GM18907 (cell line): ENCODE results near the gene UCN3.
"Not testable (repeated sequence)": the region's sequence is repeated elsewhere in the genome, so short reads cannot be mapped to it uniquely, and the experiment has no call there.

Experiments used
- ATAC-seq: cut with Tn5 transposase; IDR thresholded peaks from one replicate; pipeline ENCODE4 v1.9.1; 2021; ENCODE audit warnings: mild to moderate bottlenecking, moderate library complexity; ENCODE audit not compliant: unreplicated experiment

UCN3 gene

GRCh38 chr10:5365928-5366327 lies 1.2 kb downstream of the UCN3 start:
- no peak for ATAC-seq

GRCh38 chr10:5369362-5370158 lies 4.8 kb downstream of the UCN3 start:
- no peak for ATAC-seq

GRCh38 chr10:5370493-5371352 lies 6.0 kb downstream of the UCN3 start:
- no peak for ATAC-seq

- no peak for ATAC-seq
Measured at GRCh38 chr10:5373307-5373706, 8.5 kb downstream of the UCN3 start.

GRCh38 chr10:5373891-5374611 lies 9.3 kb downstream of the UCN3 start:
- ATAC-seq, result no peak

GRCh38 chr10:5376450-5376849 lies 11.7 kb downstream of the UCN3 start:
- no peak for ATAC-seq

GRCh38 chr10:5379202-5379601 lies 14.4 kb downstream of the UCN3 start:
- not testable (repeated sequence) for ATAC-seq

GRCh38 chr10:5380395-5380794 lies 15.6 kb downstream of the UCN3 start:
- not testable (repeated sequence) for ATAC-seq

- no peak for ATAC-seq
Measured at GRCh38 chr10:5381187-5381586, 16.4 kb downstream of the UCN3 start.

GRCh38 chr10:5385224-5385623 lies 20.5 kb downstream of the UCN3 start:
- no peak for ATAC-seq

GRCh38 chr10:5387169-5387568 lies 22.4 kb downstream of the UCN3 start:
- ATAC-seq, result no peak

GRCh38 chr10:5390607-5391205 lies 25.9 kb downstream of the UCN3 start:
- ATAC-seq, result no peak

GRCh38 chr10:5391790-5392189 lies 27.0 kb downstream of the UCN3 start:
- ATAC-seq, result no peak

GRCh38 chr10:5393529-5393928 lies 28.8 kb downstream of the UCN3 start:
- ATAC-seq, result no peak

- no peak for ATAC-seq
Measured at GRCh38 chr10:5395168-5395567, 30.4 kb downstream of the UCN3 start.

GRCh38 chr10:5396556-5397300 lies 32.0 kb downstream of the UCN3 start:
- ATAC-seq, result no peak

GRCh38 chr10:5399332-5399731 lies 34.6 kb downstream of the UCN3 start:
- no peak for ATAC-seq

- no peak for ATAC-seq
Measured at GRCh38 chr10:5400468-5401240, 35.9 kb downstream of the UCN3 start.

- no peak for ATAC-seq
Measured at GRCh38 chr10:5402798-5403197, 38.0 kb downstream of the UCN3 start.
